Nephron progenitor cell (in vitro differentiated cells): ENCODE measurements around the gene RHBDF2.

ENCODE experiments used
- DNase-seq: peaks from one replicate; pipeline ENCODE4 v3.0.0; 2021
- H3K27ac Mint-ChIP-seq: 2 replicates; pipeline ENCODE4 v1.8.0; 2021; ENCODE audit warnings: mild to moderate bottlenecking, moderate library complexity, mixed read lengths
- H3K27me3 Mint-ChIP-seq: 2 replicates; pipeline ENCODE4 v1.8.0; 2021; ENCODE audit warnings: mild to moderate bottlenecking, low read depth, mixed read lengths; ENCODE audit not compliant: poor library complexity
- H3K36me3 Mint-ChIP-seq: 2 replicates; pipeline ENCODE4 v1.8.0; 2021; ENCODE audit warnings: low read depth, mixed read lengths
- H3K4me1 Mint-ChIP-seq: 2 replicates; pipeline ENCODE4 v1.8.0; 2021; ENCODE audit warnings: mixed read lengths
- H3K4me3 Mint-ChIP-seq: 2 replicates; pipeline ENCODE4 v1.8.0; 2021; ENCODE audit warnings: mild to moderate bottlenecking, moderate library complexity, mixed read lengths
- H3K9me3 Mint-ChIP-seq: 2 replicates; pipeline ENCODE4 v1.8.0; 2021; ENCODE audit warnings: mild to moderate bottlenecking, moderate library complexity, mixed read lengths
- CTCF ChIP-seq: fragments of 200-600 bp; sonication (generic); IDR thresholded peaks from 2 replicates; pipeline ENCODE4 v1.5.0; 2021; ENCODE audit warnings: antibody characterized with exemption

The RHBDF2 gene

GRCh38 chr17:76458580-76459490, 42.4 kb downstream of the RHBDF2 start:
- H3K27ac Mint-ChIP-seq: no peak overlapping the region
- no peak overlapping the region for H3K4me3 Mint-ChIP-seq
- H3K36me3 Mint-ChIP-seq: no peaks in the 10 kb centered on the region
- no peaks in the 10 kb centered on the region for H3K9me3 Mint-ChIP-seq
- DNase-seq: peak; percentile 64
- peak; percentile 36 for TF ChIP-seq CTCF
- peaks cover 3% of the 10 kb centered on the region for H3K27me3 Mint-ChIP-seq
- peaks cover 14% of the 10 kb centered on the region for H3K4me1 Mint-ChIP-seq

GRCh38 chr17:76453431-76453743, 47.8 kb downstream of the RHBDF2 start:
- H3K4me3 Mint-ChIP-seq: peak overlapping the region; percentile 91
- no peaks in the 10 kb centered on the region for H3K9me3 Mint-ChIP-seq
- H3K4me1 Mint-ChIP-seq: peaks cover 35% of the 10 kb centered on the region
- H3K36me3 Mint-ChIP-seq: peaks cover 3% of the 10 kb centered on the region
- H3K27me3 Mint-ChIP-seq: no peaks in the 10 kb centered on the region
- no peak for DNase-seq
- TF ChIP-seq CTCF: no peak
- H3K27ac Mint-ChIP-seq: no peak overlapping the region

GRCh38 chr17:76452660-76453430, 48.4 kb downstream of the RHBDF2 start, which contains the start of gene UBE2O:
Gene UBE2O (minus strand): TSS chr17:76453152. CDS start chr17:76453141, 11 bp downstream.
- TF ChIP-seq CTCF: no peak
- H3K4me1 Mint-ChIP-seq: peaks cover 41% of the 10 kb centered on the region
- H3K36me3 Mint-ChIP-seq: peaks cover 3% of the 10 kb centered on the region
- DNase-seq: peak; percentile 94
- no peak within 1 kb of the TSS for H3K27ac Mint-ChIP-seq
- H3K27me3 Mint-ChIP-seq: no peaks in the 10 kb centered on the region
- no peaks in the 10 kb centered on the region for H3K9me3 Mint-ChIP-seq
- peak within 1 kb of the TSS; percentile 91 for H3K4me3 Mint-ChIP-seq

GRCh38 chr17:76452127-76452659, 49.0 kb downstream of the RHBDF2 start:
- peaks cover 3% of the 10 kb centered on the region for H3K36me3 Mint-ChIP-seq
- peak overlapping the region; percentile 91 for H3K4me3 Mint-ChIP-seq
- no peaks in the 10 kb centered on the region for H3K27me3 Mint-ChIP-seq
- no peak overlapping the region for H3K27ac Mint-ChIP-seq
- no peaks in the 10 kb centered on the region for H3K9me3 Mint-ChIP-seq
- DNase-seq: peak; percentile 29
- peaks cover 47% of the 10 kb centered on the region for H3K4me1 Mint-ChIP-seq
- no peak for TF ChIP-seq CTCF

- Mint-ChIP-seq H3K27me3 (no peaks in the 10 kb centered on the region), H3K4me1 (peaks cover 54% of the 10 kb centered on the region), H3K9me3 (no peaks in the 10 kb centered on the region), H3K36me3 (peaks cover 3% of the 10 kb centered on the region), H3K4me3 (peak overlapping the region; percentile 91), H3K27ac (peak overlapping the region; percentile 58)
- TF ChIP-seq CTCF: no peak
- no peak for DNase-seq
Observed at GRCh38 chr17:76451506-76451905, 49.7 kb downstream of the RHBDF2 start.
